Stimulated activated CD8-positive, alpha-beta memory T cell treated with anti-CD3 and anti-CD28 coated beads, Interleukin-2, amount 100 ng/mL, for 1 hour (primary cell): ENCODE measurements around the gene AHCY.
"Not testable (repeated sequence)": the region's sequence is repeated elsewhere in the genome, so short reads cannot be mapped to it uniquely, and the experiment has no call there.

ENCODE experiments used
- DNase-seq, 2 donors: peaks; one replicate each; pipeline ENCODE4 v3.0.0-alpha.2; 2020; ENCODE audit warnings: low read depth in 2 of 2

The AHCY gene

GRCh38 chr20:34256629-34257124 lies 46.5 kb downstream of the AHCY start:
- no peak for DNase-seq

- DNase-seq = no peak
Measured at GRCh38 chr20:34254979-34255378, 48.2 kb downstream of the AHCY start.

- not testable (repeated sequence) for DNase-seq
Measured at GRCh38 chr20:34252431-34253086, 50.6 kb downstream of the AHCY start.

GRCh38 chr20:34251619-34252018 lies 51.5 kb downstream of the AHCY start:
- DNase-seq = no peak

- DNase-seq = no peak
Measured at GRCh38 chr20:34250005-34250404, 53.1 kb downstream of the AHCY start.

GRCh38 chr20:34249291-34249690 lies 53.9 kb downstream of the AHCY start:
- no peak for DNase-seq

- no peak for DNase-seq
Measured at GRCh38 chr20:34246126-34246626, 57.0 kb downstream of the AHCY start.

GRCh38 chr20:34243377-34243776 lies 59.8 kb downstream of the AHCY start:
- DNase-seq = no peak

GRCh38 chr20:34242879-34243278 lies 60.3 kb downstream of the AHCY start:
- no peak for DNase-seq

- DNase-seq = not testable (repeated sequence)
Measured at GRCh38 chr20:34242015-34242414, 61.1 kb downstream of the AHCY start.

GRCh38 chr20:34240693-34241615 lies 62.2 kb downstream of the AHCY start, which contains the start of gene ASIP:
Gene ASIP, plus strand, starts transcription at chr20:34241423. Its CDS starts 18,952 bp downstream, at chr20:34260375.
- DNase-seq = no peak

GRCh38 chr20:34240121-34240520 lies 63.0 kb downstream of the AHCY start:
- no peak for DNase-seq

GRCh38 chr20:34237942-34238341 lies 65.2 kb downstream of the AHCY start:
- no peak for DNase-seq

GRCh38 chr20:34235875-34236274 lies 67.3 kb downstream of the AHCY start:
- DNase-seq = no peak

- no peak for DNase-seq
Measured at GRCh38 chr20:34233687-34234086, 69.5 kb downstream of the AHCY start.

GRCh38 chr20:34232494-34233087 lies 70.6 kb downstream of the AHCY start:
- no peak for DNase-seq

- DNase-seq = no peak
Measured at GRCh38 chr20:34231634-34232033, 71.5 kb downstream of the AHCY start.
